ENCODE data around the gene SUSD1.

SUSD1 gene

DNA sequence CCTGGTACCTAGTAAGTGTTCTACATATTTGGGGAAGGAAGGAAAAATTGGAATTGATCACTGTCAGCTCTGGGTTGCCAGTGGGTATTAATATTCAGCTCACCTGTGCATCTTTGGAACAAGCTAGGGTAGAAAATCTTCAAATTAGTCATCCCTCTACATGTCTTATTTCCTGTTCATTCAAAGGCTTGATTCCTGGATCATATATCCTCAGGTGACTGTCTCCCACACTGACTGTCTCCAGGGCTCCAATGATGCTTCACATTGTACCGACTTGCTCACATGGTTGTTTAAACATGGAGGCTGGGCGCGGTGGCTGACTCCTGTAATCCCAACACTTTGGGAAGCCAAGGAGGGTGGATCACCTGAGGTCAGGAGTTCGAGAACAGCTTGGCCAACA lies 11.6 kb upstream of the SUSD1 start:
- Histone ChIP-seq H2AFZ (ENCODE audit: low read depth) (no peak overlapping the region), H3K79me2 (ENCODE audit: insufficient read depth, low read depth) (no peaks in the 10 kb centered on the region)

DNA sequence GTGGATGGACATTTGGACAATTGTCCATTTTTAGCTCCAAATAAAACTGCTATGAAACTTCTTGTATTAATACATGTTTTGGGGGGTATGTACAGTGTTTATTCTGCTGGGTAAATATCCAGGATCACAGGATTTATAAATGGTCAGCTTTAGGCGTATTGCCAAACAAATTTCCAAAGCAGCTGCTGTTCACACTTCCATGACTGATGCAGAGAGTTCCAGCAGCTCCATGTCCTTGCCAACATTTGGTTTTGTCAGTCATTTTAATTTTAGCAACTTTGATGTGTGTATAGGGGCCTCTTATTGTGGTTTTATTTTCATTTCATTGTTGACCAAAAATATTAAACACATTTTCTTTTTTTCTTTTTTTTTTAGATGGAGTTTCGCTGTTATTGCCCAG lies 9.8 kb upstream of the SUSD1 start:
- no peaks in the 10 kb centered on the region for H3K36me3 ChIP-seq (ENCODE audit: insufficient read depth)
- H3K27me3 ChIP-seq (ENCODE audit: insufficient read depth, low read depth), result no peaks in the 10 kb centered on the region
- no peak overlapping the region for H3K4me3 ChIP-seq (IDR thresholded peaks at IDR 0.05; ENCODE audit: insufficient read depth, low read depth, low read length)
- no peak overlapping the region for H3K27ac ChIP-seq
- no peaks in the 10 kb centered on the region for H3K79me2 ChIP-seq (ENCODE audit: insufficient read depth, low read depth)
- H3K4me1 ChIP-seq (ENCODE audit: low read depth, poor library complexity, severe bottlenecking), result peaks cover 57% of the 10 kb centered on the region
- H4K20me1 ChIP-seq (ENCODE audit: insufficient read depth), result no peaks in the 10 kb centered on the region
- no peak overlapping the region for H2AFZ ChIP-seq (ENCODE audit: low read depth)
- H3K4me2 ChIP-seq, result no peak overlapping the region
- TF ChIP-seq, protein P1, sequence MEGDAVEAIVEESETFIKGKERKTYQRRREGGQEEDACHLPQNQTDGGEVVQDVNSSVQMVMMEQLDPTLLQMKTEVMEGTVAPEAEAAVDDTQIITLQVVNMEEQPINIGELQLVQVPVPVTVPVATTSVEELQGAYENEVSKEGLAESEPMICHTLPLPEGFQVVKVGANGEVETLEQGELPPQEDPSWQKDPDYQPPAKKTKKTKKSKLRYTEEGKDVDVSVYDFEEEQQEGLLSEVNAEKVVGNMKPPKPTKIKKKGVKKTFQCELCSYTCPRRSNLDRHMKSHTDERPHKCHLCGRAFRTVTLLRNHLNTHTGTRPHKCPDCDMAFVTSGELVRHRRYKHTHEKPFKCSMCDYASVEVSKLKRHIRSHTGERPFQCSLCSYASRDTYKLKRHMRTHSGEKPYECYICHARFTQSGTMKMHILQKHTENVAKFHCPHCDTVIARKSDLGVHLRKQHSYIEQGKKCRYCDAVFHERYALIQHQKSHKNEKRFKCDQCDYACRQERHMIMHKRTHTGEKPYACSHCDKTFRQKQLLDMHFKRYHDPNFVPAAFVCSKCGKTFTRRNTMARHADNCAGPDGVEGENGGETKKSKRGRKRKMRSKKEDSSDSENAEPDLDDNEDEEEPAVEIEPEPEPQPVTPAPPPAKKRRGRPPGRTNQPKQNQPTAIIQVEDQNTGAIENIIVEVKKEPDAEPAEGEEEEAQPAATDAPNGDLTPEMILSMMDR (conservative IDR thresholded peaks at IDR 0.05; ENCODE audit: low read depth, low read length), result no peak
- no peak overlapping the region for H3K9ac ChIP-seq

More for the DNA sequence above, 11.6 kb upstream of the SUSD1 start:
- TF ChIP-seq, protein P1 (conservative IDR thresholded peaks at IDR 0.05; ENCODE audit: low read depth, low read length), result no peak
- Histone ChIP-seq H3K36me3 (ENCODE audit: insufficient read depth) (no peaks in the 10 kb centered on the region), H3K27ac (peak overlapping the region; percentile 42; the same call in 1 of the 2 replicates), H3K4me2 (peak overlapping the region; percentile 92; the same call in 1 of the 2 replicates), H3K4me3 (IDR thresholded peaks at IDR 0.05; ENCODE audit: insufficient read depth, low read depth, low read length) (no peak overlapping the region), H3K9ac (no peak overlapping the region), H4K20me1 (ENCODE audit: insufficient read depth) (no peaks in the 10 kb centered on the region), H3K27me3 (ENCODE audit: insufficient read depth, low read depth) (no peaks in the 10 kb centered on the region), H3K4me1 (ENCODE audit: low read depth, poor library complexity, severe bottlenecking) (peaks cover 40% of the 10 kb centered on the region)

DNA sequence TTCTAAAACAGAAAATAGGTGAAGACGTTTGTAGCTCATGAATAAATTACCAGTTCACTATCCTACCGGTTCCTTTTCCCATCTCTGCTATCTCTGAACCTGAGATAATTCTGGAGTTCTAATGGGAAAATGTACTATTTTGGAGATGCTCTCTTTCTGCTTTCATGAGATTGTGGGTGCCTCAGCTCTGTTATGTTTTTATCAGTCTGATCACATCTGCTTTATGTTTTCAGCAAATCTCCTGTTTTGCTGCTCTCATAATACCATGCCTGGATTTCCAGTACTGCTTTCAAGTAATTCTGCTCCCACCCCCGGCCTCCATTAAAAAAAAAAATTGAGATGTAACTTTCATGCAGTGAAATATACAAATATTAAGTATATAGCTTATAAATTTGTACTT lies 9.1 kb upstream of the SUSD1 start:
- Histone ChIP-seq H4K20me1 (ENCODE audit: insufficient read depth) (no peaks in the 10 kb centered on the region), H3K4me2 (no peak overlapping the region), H3K4me3 (IDR thresholded peaks at IDR 0.05; ENCODE audit: insufficient read depth, low read depth, low read length) (no peak overlapping the region), H2AFZ (ENCODE audit: low read depth) (no peak overlapping the region), H3K27me3 (ENCODE audit: insufficient read depth, low read depth) (no peaks in the 10 kb centered on the region), H3K79me2 (ENCODE audit: insufficient read depth, low read depth) (no peaks in the 10 kb centered on the region), H3K4me1 (ENCODE audit: low read depth, poor library complexity, severe bottlenecking) (peaks cover 64% of the 10 kb centered on the region), H3K27ac (no peak overlapping the region), H3K9ac (no peak overlapping the region), H3K36me3 (ENCODE audit: insufficient read depth) (no peaks in the 10 kb centered on the region)
- TF ChIP-seq, protein P1 (conservative IDR thresholded peaks at IDR 0.05; ENCODE audit: low read depth, low read length), result no peak

DNA sequence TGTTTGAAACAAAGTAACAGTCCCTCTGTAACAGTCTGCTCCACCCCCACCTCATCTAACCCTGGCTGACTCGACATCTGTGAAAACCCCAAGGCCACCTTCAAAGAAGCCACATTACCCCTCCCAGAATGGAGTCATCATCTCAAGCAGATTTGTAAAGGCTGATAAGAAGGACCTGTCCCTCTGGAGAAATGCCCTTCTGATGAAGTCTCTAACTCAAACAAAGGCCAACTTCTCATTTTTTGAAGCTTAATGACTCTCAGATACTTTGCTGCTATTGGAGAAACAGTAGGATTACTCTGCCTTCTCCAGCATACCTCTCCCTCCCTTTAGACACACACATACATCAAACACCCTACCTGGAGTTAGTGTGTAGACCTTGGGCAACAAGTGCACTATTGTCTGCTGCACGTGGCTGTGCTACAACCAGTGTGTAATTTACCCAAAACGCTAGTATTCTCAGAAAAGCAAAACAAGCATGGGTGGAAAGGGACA lies 5.3 kb upstream of the SUSD1 start:
- Histone ChIP-seq H3K4me2 (peak overlapping the region; percentile 60), H3K9ac (no peak overlapping the region; the same call in 1 of the 2 replicates), H3K27me3 (ENCODE audit: insufficient read depth, low read depth) (no peaks in the 10 kb centered on the region), H3K4me3 (IDR thresholded peaks at IDR 0.05; ENCODE audit: insufficient read depth, low read depth, low read length) (no peak overlapping the region), H2AFZ (ENCODE audit: low read depth) (peak overlapping the region; percentile 31), H3K79me2 (ENCODE audit: insufficient read depth, low read depth) (no peaks in the 10 kb centered on the region), H3K27ac (peak overlapping the region; percentile 28; the same call in 1 of the 2 replicates), H4K20me1 (ENCODE audit: insufficient read depth) (no peaks in the 10 kb centered on the region), H3K4me1 (ENCODE audit: low read depth, poor library complexity, severe bottlenecking) (peaks cover 37% of the 10 kb centered on the region), H3K36me3 (ENCODE audit: insufficient read depth) (no peaks in the 10 kb centered on the region)
- TF ChIP-seq, protein P1 (conservative IDR thresholded peaks at IDR 0.05; ENCODE audit: low read depth, low read length), result no peak
